ENCODE data around the gene FBXO27. TPM values are rescaled to one million over a fixed set of nuclear protein-coding genes. Genes with fewer than 3 reads are reported as not detected.
"Not testable (repeated sequence)": the region's sequence is repeated elsewhere in the genome, so short reads cannot be mapped to it uniquely, and the experiment has no call there.

The FBXO27 gene
- total RNA-seq, 1 donor from 2014 or later, result 6.0 TPM

DNA sequence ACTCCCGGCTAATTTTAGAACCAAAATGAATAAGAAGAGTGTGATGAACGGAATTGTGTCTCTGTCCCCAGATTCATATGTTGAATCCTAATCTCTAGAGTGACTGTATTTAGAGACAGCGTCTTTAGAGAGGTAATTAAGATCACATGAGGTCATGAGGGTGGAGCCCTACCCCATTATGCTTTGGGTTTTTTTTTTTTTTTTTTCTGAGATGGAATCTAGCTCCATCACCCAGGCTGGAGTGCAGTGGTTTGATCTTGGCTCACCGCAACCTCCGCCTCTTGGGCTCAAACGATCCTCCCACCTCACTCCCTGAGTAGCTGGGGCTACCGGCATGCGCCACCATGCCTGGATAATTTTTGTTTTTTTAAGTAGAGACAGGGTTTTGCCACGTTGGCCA lies 27.9 kb downstream of the FBXO27 start:
- Mint-ChIP-seq H3K4me1 (ENCODE audit: unreplicated experiment) (no peaks in the 10 kb centered on the region), H3K36me3 (ENCODE audit: unreplicated experiment) (no peaks in the 10 kb centered on the region), H3K27ac (ENCODE audit: unreplicated experiment) (no peak overlapping the region), H3K4me3 (ENCODE audit: unreplicated experiment) (no peak overlapping the region), H3K9me3 (ENCODE audit: unreplicated experiment) (no peaks in the 10 kb centered on the region), H3K27me3 (ENCODE audit: unreplicated experiment) (peaks cover 33% of the 10 kb centered on the region)
- TF ChIP-seq, protein P1, sequence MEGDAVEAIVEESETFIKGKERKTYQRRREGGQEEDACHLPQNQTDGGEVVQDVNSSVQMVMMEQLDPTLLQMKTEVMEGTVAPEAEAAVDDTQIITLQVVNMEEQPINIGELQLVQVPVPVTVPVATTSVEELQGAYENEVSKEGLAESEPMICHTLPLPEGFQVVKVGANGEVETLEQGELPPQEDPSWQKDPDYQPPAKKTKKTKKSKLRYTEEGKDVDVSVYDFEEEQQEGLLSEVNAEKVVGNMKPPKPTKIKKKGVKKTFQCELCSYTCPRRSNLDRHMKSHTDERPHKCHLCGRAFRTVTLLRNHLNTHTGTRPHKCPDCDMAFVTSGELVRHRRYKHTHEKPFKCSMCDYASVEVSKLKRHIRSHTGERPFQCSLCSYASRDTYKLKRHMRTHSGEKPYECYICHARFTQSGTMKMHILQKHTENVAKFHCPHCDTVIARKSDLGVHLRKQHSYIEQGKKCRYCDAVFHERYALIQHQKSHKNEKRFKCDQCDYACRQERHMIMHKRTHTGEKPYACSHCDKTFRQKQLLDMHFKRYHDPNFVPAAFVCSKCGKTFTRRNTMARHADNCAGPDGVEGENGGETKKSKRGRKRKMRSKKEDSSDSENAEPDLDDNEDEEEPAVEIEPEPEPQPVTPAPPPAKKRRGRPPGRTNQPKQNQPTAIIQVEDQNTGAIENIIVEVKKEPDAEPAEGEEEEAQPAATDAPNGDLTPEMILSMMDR (IDR thresholded peaks at IDR 0.05), result no peak
- DNase-seq (ENCODE audit: extremely low spot score, unreplicated experiment), result no peak

DNA sequence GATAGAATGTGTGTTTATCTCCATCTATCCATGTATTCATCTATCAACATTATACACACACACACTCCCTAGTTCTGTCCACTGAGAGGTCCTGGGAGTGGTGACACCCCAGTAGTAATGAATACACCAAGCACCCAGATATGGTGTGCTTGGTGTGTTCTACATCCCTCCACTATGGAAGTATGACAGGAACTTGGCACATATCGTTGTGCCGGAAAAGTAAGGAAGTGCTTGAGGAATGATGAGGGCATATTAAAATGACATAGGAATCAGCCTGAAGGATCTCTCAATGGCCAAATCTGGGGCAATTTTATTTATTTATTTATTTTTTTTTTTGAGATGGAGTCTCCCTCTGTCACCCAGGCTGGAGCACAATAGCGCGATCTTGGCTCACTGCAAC lies 28.6 kb downstream of the FBXO27 start:
- no peaks in the 10 kb centered on the region for H3K9me3 Mint-ChIP-seq (ENCODE audit: unreplicated experiment)
- peaks cover 28% of the 10 kb centered on the region for H3K27me3 Mint-ChIP-seq (ENCODE audit: unreplicated experiment)
- H3K4me3 Mint-ChIP-seq (ENCODE audit: unreplicated experiment), result no peak overlapping the region
- H3K36me3 Mint-ChIP-seq (ENCODE audit: unreplicated experiment), result no peaks in the 10 kb centered on the region
- H3K27ac Mint-ChIP-seq (ENCODE audit: unreplicated experiment), result no peak overlapping the region
- no peaks in the 10 kb centered on the region for H3K4me1 Mint-ChIP-seq (ENCODE audit: unreplicated experiment)
- TF ChIP-seq, protein P1 (IDR thresholded peaks at IDR 0.05), result no peak
- DNase-seq (ENCODE audit: extremely low spot score, unreplicated experiment), result no peak

DNA sequence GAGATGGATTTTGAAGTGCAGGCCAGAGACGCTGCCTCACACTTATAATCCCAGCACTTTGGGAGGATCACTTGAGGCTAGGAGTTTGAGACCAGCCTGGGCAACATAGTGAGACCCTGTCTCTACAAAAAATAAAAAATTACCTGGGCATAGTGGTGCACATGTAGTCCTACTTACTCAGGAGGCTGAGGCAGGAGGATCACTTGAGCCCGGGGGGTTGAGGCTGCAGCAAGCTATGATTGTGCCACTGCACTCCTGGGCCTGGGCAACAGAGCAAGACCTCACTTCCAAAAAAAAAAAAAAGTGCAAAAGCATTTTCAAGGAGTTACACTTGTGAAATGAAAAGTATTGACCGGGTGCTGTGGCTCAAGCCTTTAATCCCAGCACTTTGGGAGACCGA lies 29.2 kb downstream of the FBXO27 start:
- Mint-ChIP-seq H3K27ac (ENCODE audit: unreplicated experiment) (no peak overlapping the region), H3K4me3 (ENCODE audit: unreplicated experiment) (no peak overlapping the region), H3K4me1 (ENCODE audit: unreplicated experiment) (peaks cover 2% of the 10 kb centered on the region), H3K36me3 (ENCODE audit: unreplicated experiment) (no peaks in the 10 kb centered on the region), H3K27me3 (ENCODE audit: unreplicated experiment) (peaks cover 24% of the 10 kb centered on the region), H3K9me3 (ENCODE audit: unreplicated experiment) (no peaks in the 10 kb centered on the region)
- DNase-seq (ENCODE audit: extremely low spot score, unreplicated experiment), result no peak
- TF ChIP-seq, protein P1 (IDR thresholded peaks at IDR 0.05), result no peak

DNA sequence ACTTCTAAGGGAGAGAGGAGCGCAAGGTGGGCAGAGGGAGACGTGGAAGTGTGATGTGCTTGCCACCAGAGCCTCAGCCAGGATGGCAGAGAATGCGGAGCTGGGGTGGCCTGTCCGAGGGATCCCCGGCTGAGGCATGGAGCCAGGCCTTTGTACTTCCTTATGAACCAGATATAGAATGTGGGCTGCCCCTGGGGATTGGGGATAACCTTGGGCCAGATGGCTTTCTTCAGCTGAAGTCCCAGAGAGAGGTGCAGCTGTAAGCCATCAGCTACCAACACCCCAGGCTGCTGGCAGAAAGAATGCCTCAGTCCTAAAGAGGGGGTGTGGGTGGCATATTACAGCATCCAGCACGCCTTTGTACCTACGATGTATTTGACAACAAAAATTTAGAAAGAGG lies 31.3 kb downstream of the FBXO27 start:
- DNase-seq (ENCODE audit: extremely low spot score, unreplicated experiment), result no peak
- Mint-ChIP-seq H3K27me3 (ENCODE audit: unreplicated experiment) (peaks cover 21% of the 10 kb centered on the region), H3K9me3 (ENCODE audit: unreplicated experiment) (no peaks in the 10 kb centered on the region), H3K36me3 (ENCODE audit: unreplicated experiment) (no peaks in the 10 kb centered on the region), H3K4me3 (ENCODE audit: unreplicated experiment) (no peak overlapping the region), H3K27ac (ENCODE audit: unreplicated experiment) (no peak overlapping the region), H3K4me1 (ENCODE audit: unreplicated experiment) (peaks cover 2% of the 10 kb centered on the region)
- TF ChIP-seq, protein P1 (IDR thresholded peaks at IDR 0.05), result no peak

DNA sequence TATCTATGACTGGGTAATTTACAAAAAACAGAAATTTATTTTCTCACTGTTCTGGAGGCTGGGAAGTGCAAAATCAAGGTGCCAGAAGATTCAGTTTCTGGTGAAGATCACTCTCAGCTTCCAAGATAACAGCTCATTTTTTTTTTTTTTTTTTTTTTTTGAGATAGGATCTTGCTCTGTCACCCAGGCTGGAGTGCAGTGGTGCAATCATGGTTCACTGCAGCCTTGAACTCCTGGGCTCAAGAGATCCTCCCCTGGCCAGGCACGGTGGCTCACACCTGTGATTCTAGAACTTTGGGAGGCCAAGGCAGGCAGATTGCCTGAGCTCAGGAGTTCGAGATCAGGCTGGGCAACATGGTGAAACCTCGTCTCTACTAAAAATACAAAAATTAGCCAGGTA lies 34.8 kb downstream of the FBXO27 start:
- H3K27ac Mint-ChIP-seq (ENCODE audit: unreplicated experiment); H3K4me3 Mint-ChIP-seq (ENCODE audit: unreplicated experiment); H3K36me3 Mint-ChIP-seq (ENCODE audit: unreplicated experiment); DNase-seq (ENCODE audit: extremely low spot score, unreplicated experiment); H3K9me3 Mint-ChIP-seq (ENCODE audit: unreplicated experiment); H3K4me1 Mint-ChIP-seq (ENCODE audit: unreplicated experiment): not testable (repeated sequence)
- H3K27me3 Mint-ChIP-seq (ENCODE audit: unreplicated experiment), result peaks cover 13% of the 10 kb centered on the region

DNA sequence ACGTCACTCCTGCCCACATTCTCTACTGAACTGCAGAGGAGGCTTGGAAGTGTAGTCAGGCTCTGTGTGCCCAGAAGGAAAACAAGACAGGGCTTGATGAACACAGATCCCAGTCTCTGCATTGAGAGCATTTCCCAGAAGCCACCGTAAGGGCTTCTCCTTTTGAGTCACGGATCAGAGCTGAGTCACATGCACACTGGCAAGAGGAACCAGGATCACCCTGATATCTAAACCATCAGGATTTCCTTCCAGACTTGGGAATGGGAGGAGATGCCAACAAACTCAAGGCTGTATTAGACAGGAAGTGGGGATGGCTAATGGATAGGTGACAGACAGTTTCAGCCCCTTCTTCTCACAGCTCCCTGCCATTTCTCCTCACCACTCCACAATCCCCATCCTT lies 39.1 kb downstream of the FBXO27 start:
- H3K9me3 Mint-ChIP-seq (ENCODE audit: unreplicated experiment), result no peaks in the 10 kb centered on the region
- H3K36me3 Mint-ChIP-seq (ENCODE audit: unreplicated experiment), result no peaks in the 10 kb centered on the region
- peaks cover 29% of the 10 kb centered on the region for H3K4me1 Mint-ChIP-seq (ENCODE audit: unreplicated experiment)
- H3K27ac Mint-ChIP-seq (ENCODE audit: unreplicated experiment), result no peak overlapping the region
- TF ChIP-seq, protein P1 (IDR thresholded peaks at IDR 0.05), result no peak
- peaks cover 8% of the 10 kb centered on the region for H3K27me3 Mint-ChIP-seq (ENCODE audit: unreplicated experiment)
- DNase-seq (ENCODE audit: extremely low spot score, unreplicated experiment), result no peak
- H3K4me3 Mint-ChIP-seq (ENCODE audit: unreplicated experiment), result no peak overlapping the region

Data from osteocyte (in vitro differentiated cells).